ENCODE measurements around the gene AHDC1.

GRCh38 chr1:27531959-27532685, 71.8 kb downstream of the AHDC1 start:
- no peak for TF ChIP-seq EZH2 (IDR thresholded peaks at IDR 0.05; ENCODE audit: borderline replicate concordance, low read depth, low read length, severe bottlenecking)
- TF ChIP-seq CTCF (IDR thresholded peaks at IDR 0.05; ENCODE audit: borderline replicate concordance, extremely low read depth, low read length, poor library complexity, severe bottlenecking), result no peak
